GM18951 (cell line): ENCODE measurements around the gene CPLANE2.
A peak's percentile ranks its signal among the peaks of the same experiment; 100 is the strongest.
"Not testable (repeated sequence)": the region's sequence is repeated elsewhere in the genome, so short reads cannot be mapped to it uniquely, and the experiment has no call there.

Experiments used
- POLR2A ChIP-seq: IDR thresholded peaks from 4 replicates; pipeline ENCODE4 v1.6.1; 2011; ENCODE audit warnings: mild to moderate bottlenecking; ENCODE audit not compliant: insufficient read length, insufficient read depth; ENCODE audit errors: extremely low read depth
- in situ Hi-C: fragments of 300-500 bp; cut with MboI; formaldehyde crosslinking; loops from one replicate; pipeline ENCODE4 v1.12.0; 2022; ENCODE audit warnings: low sequenced_read_pairs, mixed read lengths, inconsistent platforms; ENCODE audit not compliant: unreplicated experiment

CPLANE2 gene

DNA sequence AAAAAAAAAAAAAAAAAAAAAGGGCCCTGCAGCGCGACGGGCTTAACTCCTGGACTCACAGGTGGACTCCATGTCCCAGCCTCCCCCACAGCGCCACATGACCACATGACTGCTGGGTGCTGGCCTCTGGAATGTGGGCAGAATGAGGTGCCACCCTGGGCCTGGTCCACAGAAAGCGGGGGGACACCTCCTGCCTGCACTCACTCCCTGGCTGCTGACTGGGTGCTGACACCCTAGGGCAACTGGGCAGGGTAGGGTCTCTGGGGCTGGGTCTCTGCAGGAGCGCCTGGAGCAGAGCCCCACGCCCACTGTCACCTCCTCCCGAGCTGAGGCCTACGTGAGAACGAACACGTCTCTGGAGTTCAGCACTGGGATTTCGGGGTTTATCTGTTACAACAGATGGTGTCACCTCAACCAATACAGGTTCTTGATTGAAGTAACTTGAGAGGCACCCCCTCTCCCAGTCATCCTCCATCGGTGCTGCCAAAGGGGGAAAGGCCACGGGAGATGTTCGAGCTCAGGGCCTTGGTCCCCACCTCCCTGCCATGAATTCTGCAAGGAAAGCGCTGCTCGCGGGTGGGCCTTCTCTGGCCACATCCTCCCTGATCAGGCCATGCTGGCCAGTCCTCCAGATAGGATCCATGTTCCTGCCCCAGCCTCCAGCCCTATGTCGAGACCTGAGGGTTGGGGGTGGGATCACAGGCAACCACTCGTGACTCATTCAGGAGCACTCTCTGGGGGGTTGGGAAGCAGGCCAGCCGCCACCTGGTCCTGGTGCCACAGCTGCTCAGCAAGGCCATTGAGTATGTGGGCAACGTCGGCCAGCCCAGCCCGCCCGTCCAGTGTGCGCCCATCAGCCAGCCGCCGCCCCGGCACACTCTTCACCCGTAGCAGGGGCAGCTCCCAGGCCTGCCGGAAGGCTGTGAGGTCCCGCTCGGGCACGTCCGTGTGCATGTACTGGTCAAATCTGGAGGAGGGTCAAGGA lies 5.4 kb downstream of the CPLANE2 start:
- TF ChIP-seq POLR2A = no peak
- in situ Hi-C loops = no loop called here

DNA sequence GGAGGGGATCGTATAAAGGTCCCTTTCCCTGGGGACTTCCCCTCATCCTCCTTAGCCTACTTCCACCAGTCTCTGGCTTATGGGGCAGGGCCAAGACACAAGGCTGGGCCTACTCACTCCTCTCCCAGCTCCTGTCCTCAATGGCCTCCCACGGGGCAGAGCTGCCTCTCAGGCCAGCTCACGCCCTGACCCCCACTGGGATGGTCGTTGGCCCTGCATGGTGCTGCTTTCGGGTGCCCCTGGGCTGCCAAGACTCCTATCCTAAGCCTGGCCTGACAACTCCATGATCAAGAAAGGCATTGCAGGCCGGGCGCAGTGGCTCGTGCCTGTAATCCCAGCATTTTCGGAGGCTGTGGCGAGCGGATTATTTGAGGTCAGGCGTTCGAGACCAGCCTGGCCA lies 6.2 kb downstream of the CPLANE2 start:
- in situ Hi-C loops = no loop called here
- TF ChIP-seq POLR2A = no peak

DNA sequence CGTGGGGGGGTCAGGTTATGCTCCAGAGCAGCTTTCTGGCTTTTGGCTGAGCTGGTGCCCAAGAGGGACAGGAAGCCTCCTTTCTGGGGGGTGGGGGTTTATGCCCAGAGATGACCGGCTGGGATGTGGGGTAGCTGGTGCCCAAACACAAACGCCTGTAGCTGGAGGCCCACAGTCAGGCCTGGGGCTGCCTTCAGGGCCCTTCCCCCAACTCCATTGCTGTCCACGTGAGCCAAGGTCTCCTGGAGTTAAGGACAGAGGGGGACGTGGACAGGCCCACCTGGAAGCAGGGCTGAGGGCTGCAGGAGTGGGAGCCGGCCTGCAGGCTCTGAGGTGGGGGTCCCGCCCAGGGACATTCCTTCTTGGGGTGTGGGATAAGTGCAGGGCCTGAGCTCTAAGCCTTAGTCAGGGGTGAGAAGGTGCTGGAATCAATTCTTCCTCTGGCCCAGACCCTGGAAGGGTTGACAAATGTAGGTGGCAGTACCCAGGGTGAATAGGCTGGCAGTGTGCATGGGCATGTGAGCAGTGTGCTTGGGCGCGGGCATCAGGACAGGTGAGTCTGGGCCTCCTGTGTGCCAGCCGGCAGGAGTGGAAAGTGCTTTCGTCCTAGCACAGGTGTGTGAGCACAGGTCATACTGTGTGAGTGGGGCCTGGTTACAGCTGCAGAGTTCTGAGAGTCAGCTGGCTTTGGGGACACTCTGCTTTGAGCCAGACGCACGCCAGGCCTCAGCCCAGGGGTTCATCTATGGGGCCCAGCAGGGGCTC lies 6.8 kb downstream of the CPLANE2 start:
- in situ Hi-C loops = no loop called here
- TF ChIP-seq POLR2A = no peak

- in situ Hi-C loops = no loop called here
- TF ChIP-seq POLR2A = no peak
Measured at GRCh38 chr1:16226490-16227179, 10.3 kb downstream of the CPLANE2 start.

DNA sequence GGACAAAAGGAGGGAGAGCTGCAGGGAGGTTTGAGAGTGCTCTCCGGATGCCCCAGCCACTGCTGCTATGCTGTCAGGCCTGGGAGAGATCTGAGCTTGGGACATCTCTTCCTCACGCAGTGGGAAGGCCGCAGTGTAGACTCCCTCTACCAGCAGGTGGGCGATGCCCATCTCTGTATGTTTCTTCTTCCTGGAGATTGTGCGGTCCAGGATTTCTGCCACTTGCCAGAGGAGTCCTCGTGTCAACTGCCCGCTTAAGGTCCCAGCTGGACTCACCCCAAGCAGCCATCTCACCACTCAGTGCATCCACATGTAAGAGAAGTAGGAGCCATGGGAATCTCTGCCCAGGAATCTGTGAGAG lies 10.9 kb downstream of the CPLANE2 start:
- TF ChIP-seq POLR2A = no peak

GRCh38 chr1:16224472-16224871 lies 12.5 kb downstream of the CPLANE2 start:
- TF ChIP-seq POLR2A = no peak
- in situ Hi-C loops = no loop called here

More for the DNA sequence above, 10.9 kb downstream of the CPLANE2 start:
- in situ Hi-C loops = no loop called here

- in situ Hi-C loops = not testable (repeated sequence)
Measured at GRCh38 chr1:16222716-16223115, 14.3 kb downstream of the CPLANE2 start.

DNA sequence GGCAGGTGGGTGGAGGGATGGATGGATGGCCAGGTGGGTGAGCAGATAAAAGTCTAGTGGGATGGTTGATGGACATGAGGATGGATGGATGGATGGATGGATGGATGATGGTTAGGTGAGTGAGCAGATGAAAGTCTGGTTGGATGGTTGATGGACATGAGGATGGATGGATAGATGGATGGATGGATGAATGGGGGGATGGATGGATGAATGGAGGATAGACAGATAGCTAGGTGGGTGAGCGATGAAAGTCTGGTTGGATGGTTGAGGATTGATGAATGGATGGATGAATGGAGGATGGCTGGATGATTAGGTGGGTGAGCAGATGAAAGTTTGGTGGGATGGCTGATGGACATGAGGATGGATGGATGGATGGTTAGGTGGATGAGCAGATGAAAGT lies 15.5 kb downstream of the CPLANE2 start:
- in situ Hi-C loops = no loop called here
- TF ChIP-seq POLR2A = no peak

DNA sequence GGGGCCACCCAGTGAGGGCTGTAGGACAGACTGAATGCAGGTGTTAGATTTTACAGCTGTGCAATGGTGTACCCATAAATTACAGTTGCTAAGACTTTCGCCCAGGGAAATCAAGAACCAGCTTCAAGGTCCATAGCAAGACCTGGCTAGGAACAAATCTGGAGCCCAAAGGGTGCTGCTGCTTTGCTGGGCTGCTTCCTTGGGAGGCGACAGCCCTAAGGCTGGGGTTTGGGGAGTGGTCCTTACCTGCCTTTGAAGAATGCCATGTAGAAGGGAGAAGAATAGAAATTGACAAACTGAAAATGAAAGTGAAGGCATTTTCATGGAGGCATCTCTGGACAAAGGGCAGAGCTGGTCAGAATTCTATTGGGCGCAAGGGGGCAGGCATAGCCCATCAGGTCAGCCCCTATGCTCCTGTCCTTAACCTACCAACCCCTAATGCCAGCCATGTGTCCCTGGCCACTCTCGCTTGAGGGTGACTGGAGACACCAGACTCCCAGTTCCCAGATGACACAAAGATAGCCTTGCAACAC lies 16.9 kb downstream of the CPLANE2 start:
- TF ChIP-seq POLR2A = no peak
- in situ Hi-C loops = no loop called here

- in situ Hi-C loops = no loop called here
- TF ChIP-seq POLR2A = no peak
Measured at GRCh38 chr1:16218674-16219071, 18.3 kb downstream of the CPLANE2 start.

- in situ Hi-C loops = no loop called here
- TF ChIP-seq POLR2A = no peak
Measured at GRCh38 chr1:16218014-16218673, 18.8 kb downstream of the CPLANE2 start.

- TF ChIP-seq POLR2A = peak; percentile 54
- in situ Hi-C loops = no loop called here
Measured at GRCh38 chr1:16217061-16217785, 19.8 kb downstream of the CPLANE2 start.
